Fibroblast of the aortic adventitia (primary cell): ENCODE results near the gene UBALD2. TPM values are rescaled to one million over a fixed set of nuclear protein-coding genes. Genes with fewer than 3 reads are reported as not detected.
"Not testable (repeated sequence)": the region's sequence is repeated elsewhere in the genome, so short reads cannot be mapped to it uniquely, and the experiment has no call there.

Source experiments
- DNase-seq: peaks from one replicate; pipeline ENCODE4 v3.0.0-alpha.2; 2010; ENCODE audit warnings: low read depth
- H3K4me3 ChIP-seq: 2 replicates; pipeline ENCODE4 v1.5.1; 2011; ENCODE audit warnings: low read depth, mild to moderate bottlenecking, control low read depth, low read length, moderate library complexity
- total RNA-seq: library from RNA; depleted of rRNA; stranded (reverse); fragments of >200 nt; gene quantifications from 2 replicates; pipeline ENCODE4 v1.2.3, GENCODE V29; 2012; ENCODE audit warnings: low replicate concordance
- TF ChIP-seq, protein P1 (sequence below): IDR thresholded peaks from 2 replicates; pipeline ENCODE4 v1.5.1; 2011; ENCODE audit warnings: mild to moderate bottlenecking, low read length, control low read depth, inconsistent platforms; ENCODE audit not compliant: insufficient read depth

UBALD2 gene
- total RNA-seq, 1 donor: 3.7 TPM

DNA sequence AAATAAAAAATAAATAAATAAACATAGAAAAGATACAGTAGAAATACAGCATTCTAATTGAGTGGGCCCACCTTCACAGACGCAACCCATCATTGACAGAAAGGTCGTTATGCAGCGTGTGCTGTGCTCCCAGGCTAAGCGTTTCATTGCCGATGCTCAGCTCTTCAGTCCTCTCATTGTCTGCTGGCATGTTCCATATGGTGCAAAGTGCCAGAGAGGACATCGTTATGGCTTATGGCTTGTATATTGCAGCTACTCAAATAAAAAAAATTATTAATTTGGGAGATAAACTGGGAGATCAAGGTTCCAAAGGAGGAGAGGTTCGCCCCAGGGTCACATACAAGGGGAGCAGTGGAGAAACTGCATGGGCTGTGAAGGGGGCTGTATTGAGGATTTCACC is 11.3 kb upstream of the UBALD2 start:
- no peak for DNase-seq
- no peak overlapping the region for H3K4me3 ChIP-seq

GRCh38 chr17:76254275-76254674 is 10.9 kb upstream of the UBALD2 start:
- TF ChIP-seq, protein P1, sequence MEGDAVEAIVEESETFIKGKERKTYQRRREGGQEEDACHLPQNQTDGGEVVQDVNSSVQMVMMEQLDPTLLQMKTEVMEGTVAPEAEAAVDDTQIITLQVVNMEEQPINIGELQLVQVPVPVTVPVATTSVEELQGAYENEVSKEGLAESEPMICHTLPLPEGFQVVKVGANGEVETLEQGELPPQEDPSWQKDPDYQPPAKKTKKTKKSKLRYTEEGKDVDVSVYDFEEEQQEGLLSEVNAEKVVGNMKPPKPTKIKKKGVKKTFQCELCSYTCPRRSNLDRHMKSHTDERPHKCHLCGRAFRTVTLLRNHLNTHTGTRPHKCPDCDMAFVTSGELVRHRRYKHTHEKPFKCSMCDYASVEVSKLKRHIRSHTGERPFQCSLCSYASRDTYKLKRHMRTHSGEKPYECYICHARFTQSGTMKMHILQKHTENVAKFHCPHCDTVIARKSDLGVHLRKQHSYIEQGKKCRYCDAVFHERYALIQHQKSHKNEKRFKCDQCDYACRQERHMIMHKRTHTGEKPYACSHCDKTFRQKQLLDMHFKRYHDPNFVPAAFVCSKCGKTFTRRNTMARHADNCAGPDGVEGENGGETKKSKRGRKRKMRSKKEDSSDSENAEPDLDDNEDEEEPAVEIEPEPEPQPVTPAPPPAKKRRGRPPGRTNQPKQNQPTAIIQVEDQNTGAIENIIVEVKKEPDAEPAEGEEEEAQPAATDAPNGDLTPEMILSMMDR: no peak
- no peak overlapping the region for H3K4me3 ChIP-seq
- DNase-seq: no peak

More for the DNA sequence above, 11.3 kb upstream of the UBALD2 start:
- TF ChIP-seq, protein P1: no peak

GRCh38 chr17:76255801-76256429 is 9.2 kb upstream of the UBALD2 start:
- TF ChIP-seq, protein P1: no peak
- no peak for DNase-seq

DNA sequence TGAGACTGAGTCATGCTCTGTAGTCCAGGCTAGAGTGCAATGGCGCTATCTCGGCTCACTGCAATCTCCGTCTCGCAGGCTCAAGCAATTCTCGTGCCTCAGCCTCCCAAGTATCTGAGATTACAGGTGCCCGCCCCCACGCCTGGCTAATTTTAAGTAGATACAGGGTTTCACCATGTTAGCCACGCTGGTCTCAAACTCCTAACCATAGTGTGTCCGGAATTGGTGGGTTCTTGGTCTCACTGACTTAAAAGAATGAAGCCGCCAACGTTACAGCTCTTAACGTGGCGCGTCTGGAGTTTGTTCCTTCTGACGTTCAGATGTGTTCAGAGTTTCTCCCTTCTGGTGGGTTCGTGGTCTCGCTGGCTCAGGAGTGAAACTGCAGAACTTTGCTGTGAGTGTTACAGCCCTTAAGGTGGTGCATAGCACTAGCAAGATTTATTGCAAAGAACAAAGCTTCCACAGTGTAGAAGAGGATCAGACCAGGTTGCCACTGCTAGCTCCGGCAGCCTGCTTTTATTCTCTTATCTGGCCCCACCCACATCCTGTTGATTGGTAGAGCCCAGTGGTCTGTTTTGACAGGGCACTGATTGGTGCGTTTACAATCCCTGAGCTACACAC is 8.6 kb upstream of the UBALD2 start:
- not testable (repeated sequence) for H3K4me3 ChIP-seq

More at GRCh38 chr17:76255801-76256429, 9.2 kb upstream of the UBALD2 start:
- H3K4me3 ChIP-seq: no peak overlapping the region

GRCh38 chr17:76260220-76260619 is 4.9 kb upstream of the UBALD2 start:
- no peak overlapping the region for H3K4me3 ChIP-seq
- TF ChIP-seq, protein P1: no peak
- no peak for DNase-seq

More for the DNA sequence above, 8.6 kb upstream of the UBALD2 start:
- not testable (repeated sequence) for DNase-seq

GRCh38 chr17:76260669-76261068 is 4.5 kb upstream of the UBALD2 start:
- TF ChIP-seq, protein P1: no peak
- no peak overlapping the region for H3K4me3 ChIP-seq
- DNase-seq: no peak

DNA sequence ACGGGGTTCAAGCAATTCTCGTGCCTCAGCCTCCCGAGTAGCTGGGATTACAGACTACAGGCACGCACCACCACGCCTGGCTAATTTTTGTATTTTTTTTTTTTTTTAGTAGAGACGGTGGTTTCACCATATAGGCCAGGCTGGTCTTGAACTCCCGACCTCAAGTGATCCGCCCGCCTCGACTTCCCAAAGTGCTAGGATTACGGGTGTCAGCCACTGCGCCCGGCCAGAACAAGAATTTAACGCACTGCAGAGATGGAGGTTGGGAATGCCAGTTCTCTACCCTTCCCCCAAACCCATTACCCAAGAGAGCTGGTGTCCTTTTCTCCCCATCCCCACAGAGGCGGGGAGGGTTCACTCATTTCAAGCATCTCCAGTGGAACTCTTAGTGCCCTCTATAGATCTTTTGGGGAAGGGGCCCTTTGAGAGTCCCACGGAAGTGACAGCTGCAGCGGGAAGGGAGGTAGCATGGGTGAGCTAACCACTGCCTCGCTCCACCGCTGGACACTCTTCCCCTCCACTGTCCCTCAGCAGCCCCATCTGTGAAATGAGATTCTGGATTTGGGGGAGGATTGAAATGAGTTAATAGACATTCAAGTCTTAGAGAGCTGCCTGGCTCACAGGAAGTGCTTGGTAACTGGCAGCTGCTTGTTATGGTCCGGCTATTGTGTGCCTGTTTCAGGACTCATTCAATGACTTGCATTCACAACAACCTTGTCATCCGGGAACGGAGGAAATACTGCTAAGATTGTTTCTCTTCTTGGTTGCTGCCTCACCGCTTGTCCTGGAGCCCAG is 3.5 kb upstream of the UBALD2 start:
- TF ChIP-seq, protein P1: no peak
- DNase-seq: peak; percentile 22
- H3K4me3 ChIP-seq: no peak overlapping the region
